ENCODE measurements around the gene PCDH1. TPM values are rescaled to one million over a fixed set of nuclear protein-coding genes. Genes with fewer than 3 reads are reported as not detected.
A peak's percentile ranks its signal among the peaks of the same experiment; 100 is the strongest.

PCDH1 gene
- total and polyA plus RNA-seq, 2 of the 13 experiments (the other 11 are each of a cell fraction or from before 2014, with no cell fraction given) = 0.11 to 0.83 TPM

GRCh38 chr5:141923448-141924313 lies 45.5 kb upstream of the PCDH1 start, which contains the start of gene DELE1 (continued):
- TF ChIP-seq ZNF414 (CRISPR knock-in tag; IDR thresholded peaks at IDR 0.05) (no peak), SNRNP70 (IDR thresholded peaks at IDR 0.05; ENCODE audit: low read depth, low read length) (no peak), RXRB (CRISPR knock-in tag; IDR thresholded peaks at IDR 0.05; ENCODE audit: borderline replicate concordance) (0 out of 2 replicates have a peak, but pooled peaks have one; percentile 20), ZNF333 (CRISPR knock-in tag; IDR thresholded peaks at IDR 0.05; ENCODE audit: borderline replicate concordance) (peak; percentile 50; the same call in 1 of the 2 replicates), MLLT10 (CRISPR knock-in tag; IDR thresholded peaks at IDR 0.05) (no peak), ELK4 (CRISPR knock-in tag; IDR thresholded peaks at IDR 0.05; ENCODE audit: borderline replicate concordance) (no peak; the same call in 1 of the 2 replicates), ZNF749 (CRISPR knock-in tag; IDR thresholded peaks at IDR 0.05; ENCODE audit: borderline replicate concordance) (peak; percentile 77; the same call in 1 of the 2 replicates), MAF1 (CRISPR knock-in tag; IDR thresholded peaks at IDR 0.05; ENCODE audit: borderline replicate concordance) (no peak), ZNF614 (CRISPR knock-in tag; IDR thresholded peaks at IDR 0.05; ENCODE audit: borderline replicate concordance) (peak; percentile 43; the same call in 1 of the 2 replicates), CBX1 (IDR thresholded peaks at IDR 0.05; ENCODE audit: low read depth) (no peak), CREB3 (CRISPR knock-in tag; IDR thresholded peaks at IDR 0.05) (no peak), JARID2 (CRISPR knock-in tag; IDR thresholded peaks at IDR 0.05; ENCODE audit: insufficient replicate concordance) (peak; percentile 57), PREB (CRISPR knock-in tag; IDR thresholded peaks at IDR 0.05) (no peak), ZNF280B (CRISPR knock-in tag; IDR thresholded peaks at IDR 0.05; ENCODE audit: borderline replicate concordance) (no peak; the same call in 1 of the 2 replicates), SP140L (CRISPR knock-in tag; IDR thresholded peaks at IDR 0.05; ENCODE audit: borderline replicate concordance) (no peak), WIZ (CRISPR knock-in tag; IDR thresholded peaks at IDR 0.05) (no peak), MBNL3 (CRISPR knock-in tag; conservative IDR thresholded peaks at IDR 0.05) (no peak)
- TF ChIP-seq, protein P1, sequence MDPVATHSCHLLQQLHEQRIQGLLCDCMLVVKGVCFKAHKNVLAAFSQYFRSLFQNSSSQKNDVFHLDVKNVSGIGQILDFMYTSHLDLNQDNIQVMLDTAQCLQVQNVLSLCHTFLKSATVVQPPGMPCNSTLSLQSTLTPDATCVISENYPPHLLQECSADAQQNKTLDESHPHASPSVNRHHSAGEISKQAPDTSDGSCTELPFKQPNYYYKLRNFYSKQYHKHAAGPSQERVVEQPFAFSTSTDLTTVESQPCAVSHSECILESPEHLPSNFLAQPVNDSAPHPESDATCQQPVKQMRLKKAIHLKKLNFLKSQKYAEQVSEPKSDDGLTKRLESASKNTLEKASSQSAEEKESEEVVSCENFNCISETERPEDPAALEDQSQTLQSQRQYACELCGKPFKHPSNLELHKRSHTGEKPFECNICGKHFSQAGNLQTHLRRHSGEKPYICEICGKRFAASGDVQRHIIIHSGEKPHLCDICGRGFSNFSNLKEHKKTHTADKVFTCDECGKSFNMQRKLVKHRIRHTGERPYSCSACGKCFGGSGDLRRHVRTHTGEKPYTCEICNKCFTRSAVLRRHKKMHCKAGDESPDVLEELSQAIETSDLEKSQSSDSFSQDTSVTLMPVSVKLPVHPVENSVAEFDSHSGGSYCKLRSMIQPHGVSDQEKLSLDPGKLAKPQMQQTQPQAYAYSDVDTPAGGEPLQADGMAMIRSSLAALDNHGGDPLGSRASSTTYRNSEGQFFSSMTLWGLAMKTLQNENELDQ (CRISPR knock-in tag; IDR thresholded peaks at IDR 0.05; ENCODE audit: borderline replicate concordance) = no peak
